G401 (cell line): ENCODE measurements around the gene STX12. TPM values are rescaled to one million over a fixed set of nuclear protein-coding genes. Genes with fewer than 3 reads are reported as not detected.
"Not testable (repeated sequence)": the region's sequence is repeated elsewhere in the genome, so short reads cannot be mapped to it uniquely, and the experiment has no call there.

Experiments
- DNase-seq: peaks from one replicate; pipeline ENCODE4 v3.0.0-alpha.2; 2015; ENCODE audit warnings: low spot score
- in situ Hi-C: cut with HindIII; loops from 2 replicates; pipeline ENCODE4 v1.10.0; 2016; ENCODE audit warnings: low sequenced_read_pairs, mixed read lengths
- total RNA-seq: library from RNA; depleted of rRNA; stranded (reverse); fragments of >200 nt; shearing (Covaris generic); gene quantifications from 2 replicates; pipeline ENCODE4 v1.2.3, GENCODE V29; 2014; rRNA removed

The STX12 gene
- total RNA-seq, 1 experiment from 2014 or later: 13.3 TPM

GRCh38 chr1:27861436-27861835, 88.4 kb downstream of the STX12 start:
- DNase-seq: no peak
- in situ Hi-C loops: no loop called here

- in situ Hi-C loops: no loop called here
- DNase-seq: no peak
Observed at GRCh38 chr1:27862004-27862403, 89.0 kb downstream of the STX12 start.

GRCh38 chr1:27862671-27863537, 89.9 kb downstream of the STX12 start:
- in situ Hi-C loops: no loop called here
- no peak for DNase-seq

- DNase-seq: no peak
- in situ Hi-C loops: no loop called here
Observed at GRCh38 chr1:27863538-27863915, 90.5 kb downstream of the STX12 start.

GRCh38 chr1:27864264-27864895, 91.4 kb downstream of the STX12 start:
- DNase-seq: no peak
- in situ Hi-C loops: no loop called here

- DNase-seq: no peak
- in situ Hi-C loops: no loop called here
Observed at GRCh38 chr1:27865821-27866220, 92.8 kb downstream of the STX12 start.

- no peak for DNase-seq
- in situ Hi-C loops: no loop called here
Observed at GRCh38 chr1:27868556-27868931, 95.5 kb downstream of the STX12 start.

- DNase-seq: no peak
- in situ Hi-C loops: no loop called here
Observed at GRCh38 chr1:27868932-27869718, 96.1 kb downstream of the STX12 start.

- DNase-seq: no peak
- in situ Hi-C loops: no loop called here
Observed at GRCh38 chr1:27869719-27870085, 96.7 kb downstream of the STX12 start.

- DNase-seq, in situ Hi-C loops: not testable (repeated sequence)
Observed at GRCh38 chr1:27871076-27871475, 98.1 kb downstream of the STX12 start.

- DNase-seq: no peak
- in situ Hi-C loops: no loop called here
Observed at GRCh38 chr1:27872059-27872801, 99.2 kb downstream of the STX12 start, which contains the start of gene THEMIS2. Gene THEMIS2, plus strand, starts transcription at chr1:27872544. Its CDS starts 28 bp downstream, at chr1:27872572.

- in situ Hi-C loops: no loop called here
- DNase-seq: no peak
Observed at GRCh38 chr1:27872802-27873551, 100.0 kb downstream of the STX12 start.

GRCh38 chr1:27873671-27874384, 100.8 kb downstream of the STX12 start:
- DNase-seq: no peak
- in situ Hi-C loops: no loop called here

Other genes with a start within 250 kb of the STX12 start
- 6.5 and 8.1 TPM in 2 replicates for gene AHDC1, start 169.1 kb upstream of the STX12 start, total RNA-seq
- not detected in 2 replicates for gene FGR, start 138.0 kb upstream of the STX12 start, total RNA-seq
- 48.2 and 49.3 TPM in 2 replicates for gene IFI6, start 101.0 kb upstream of the STX12 start, total RNA-seq
- gene FAM76A, start 47.3 kb upstream of the STX12 start, total RNA-seq: 13.6 and 32.1 TPM in 2 replicates
- gene PPP1R8, start 57.6 kb downstream of the STX12 start, total RNA-seq: 69.1 and 70.6 TPM in 2 replicates
- 2.6 and 3.9 TPM in 2 replicates for gene THEMIS2, start 99.3 kb downstream of the STX12 start, total RNA-seq
- 148 and 168 TPM in 2 replicates for gene RPA2, start 141.4 kb downstream of the STX12 start, total RNA-seq
- 0.68 and 2.0 TPM in 2 replicates for gene SMPDL3B, start 161.8 kb downstream of the STX12 start, total RNA-seq
- gene XKR8, start 186.8 kb downstream of the STX12 start, total RNA-seq: 0.78 TPM in 1 of 2 replicates, not detected in the other